MM.1S (cell line): ENCODE results near the gene ZXDC.

Experiments used
- DNase-seq: peaks from one replicate; pipeline ENCODE4 v3.0.0-alpha.2; 2015
- H2AFZ ChIP-seq: fragments of 300-600 bp; sonication (generic); 2 replicates; pipeline ENCODE4 v1.6.0; 2016; ENCODE audit warnings: antibody characterized with exemption, low read length
- H3F3A ChIP-seq: fragments of 300-600 bp; sonication (generic); 2 replicates; pipeline ENCODE4 v1.6.1; 2016; ENCODE audit warnings: mild to moderate bottlenecking, antibody characterized with exemption, low read length, moderate library complexity, mixed read lengths; ENCODE audit not compliant: insufficient read depth
- H3K27ac ChIP-seq: fragments of 300-600 bp; sonication (generic); 2 replicates; pipeline ENCODE4 v1.5.1; 2016; ENCODE audit warnings: mild to moderate bottlenecking, low read length
- H3K27me3 ChIP-seq: fragments of 300-600 bp; sonication (generic); replicated peaks from 2 replicates; pipeline ENCODE4 v1.6.0; 2016; ENCODE audit warnings: low read length; ENCODE audit not compliant: insufficient read depth
- H3K36me3 ChIP-seq: fragments of 300-600 bp; sonication (generic); replicated peaks from 2 replicates; pipeline ENCODE4 v1.6.1; 2016; ENCODE audit warnings: mild to moderate bottlenecking, low read length, mixed read lengths; ENCODE audit not compliant: insufficient read depth
- H3K4me1 ChIP-seq: fragments of 300-600 bp; sonication (generic); 2 replicates; pipeline ENCODE4 v1.6.1; 2016; ENCODE audit warnings: low read length, mixed read lengths
- H3K4me2 ChIP-seq: fragments of 300-600 bp; sonication (generic); 2 replicates; pipeline ENCODE4 v1.6.0; 2016; ENCODE audit warnings: low read depth, low read length
- H3K4me3 ChIP-seq: fragments of 300-600 bp; sonication (generic); 2 replicates; pipeline ENCODE4 v1.5.1; 2016; ENCODE audit warnings: low read length, mixed read lengths
- H3K79me2 ChIP-seq: fragments of 300-600 bp; sonication (generic); 2 replicates; pipeline ENCODE4 v1.6.1; 2016; ENCODE audit warnings: mixed run types, low read length, mixed read lengths
- H3K9ac ChIP-seq: fragments of 300-600 bp; sonication (generic); 2 replicates; pipeline ENCODE4 v1.6.1; 2016; ENCODE audit warnings: low read length, mixed read lengths
- H3K9me2 ChIP-seq: fragments of 300-600 bp; sonication (generic); replicated peaks from 2 replicates; pipeline ENCODE4 v1.6.1; 2016; ENCODE audit warnings: mild to moderate bottlenecking, low read length, mixed read lengths; ENCODE audit not compliant: insufficient read depth
- H3K9me3 ChIP-seq: fragments of 300-600 bp; sonication (generic); replicated peaks from 2 replicates; pipeline ENCODE4 v1.6.1; 2016; ENCODE audit warnings: mild to moderate bottlenecking, low read length, mixed read lengths; ENCODE audit not compliant: insufficient read depth
- H4K20me1 ChIP-seq: fragments of 300-600 bp; sonication (generic); 2 replicates; pipeline ENCODE4 v1.6.1; 2016; ENCODE audit warnings: mild to moderate bottlenecking, low read length, moderate library complexity, mixed read lengths; ENCODE audit not compliant: insufficient read depth
- EZH2 ChIP-seq: fragments of 300-600 bp; sonication (generic); optimal IDR thresholded peaks from 2 replicates; pipeline ENCODE3; 2017; ENCODE audit warnings: low read depth, mild to moderate bottlenecking, antibody characterized with exemption, low read length, mixed read lengths
- EZH2phosphoT487 ChIP-seq: fragments of 300-600 bp; sonication (generic); IDR thresholded peaks from 2 replicates; pipeline ENCODE4 v1.6.1; 2018; ENCODE audit warnings: antibody characterized with exemption, low read length
- TF ChIP-seq, protein P1 (sequence below): fragments of 300-600 bp; sonication (generic); IDR thresholded peaks from 2 replicates; pipeline ENCODE4 v1.5.1; 2016; ENCODE audit warnings: antibody characterized with exemption, low read length, mixed read lengths

Gene ZXDC

DNA sequence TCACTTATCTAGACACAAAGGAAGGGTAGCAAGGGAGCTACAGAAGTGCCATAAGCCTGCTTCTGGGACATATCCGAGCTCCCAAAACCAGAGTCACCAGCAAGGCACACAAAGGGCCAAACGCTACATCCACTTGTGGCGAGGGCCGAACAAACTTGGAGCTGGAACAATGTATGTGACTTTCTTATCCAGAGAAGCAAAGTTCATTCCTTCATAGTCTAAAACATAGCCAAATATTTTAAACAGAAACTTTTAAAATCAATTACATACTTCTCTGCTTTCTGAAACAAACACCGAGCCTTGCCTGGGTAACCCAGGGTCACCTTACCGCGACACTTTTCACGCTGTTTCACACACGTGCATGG, 15.9 kb downstream of the ZXDC start:
- no peak overlapping the region for H3K4me3 ChIP-seq
- H3K27ac ChIP-seq = no peak overlapping the region
- peaks cover 48% of the 10 kb centered on the region for H3K79me2 ChIP-seq
- no peak for DNase-seq
- no peak for TF ChIP-seq EZH2phosphoT487
- TF ChIP-seq, protein P1, sequence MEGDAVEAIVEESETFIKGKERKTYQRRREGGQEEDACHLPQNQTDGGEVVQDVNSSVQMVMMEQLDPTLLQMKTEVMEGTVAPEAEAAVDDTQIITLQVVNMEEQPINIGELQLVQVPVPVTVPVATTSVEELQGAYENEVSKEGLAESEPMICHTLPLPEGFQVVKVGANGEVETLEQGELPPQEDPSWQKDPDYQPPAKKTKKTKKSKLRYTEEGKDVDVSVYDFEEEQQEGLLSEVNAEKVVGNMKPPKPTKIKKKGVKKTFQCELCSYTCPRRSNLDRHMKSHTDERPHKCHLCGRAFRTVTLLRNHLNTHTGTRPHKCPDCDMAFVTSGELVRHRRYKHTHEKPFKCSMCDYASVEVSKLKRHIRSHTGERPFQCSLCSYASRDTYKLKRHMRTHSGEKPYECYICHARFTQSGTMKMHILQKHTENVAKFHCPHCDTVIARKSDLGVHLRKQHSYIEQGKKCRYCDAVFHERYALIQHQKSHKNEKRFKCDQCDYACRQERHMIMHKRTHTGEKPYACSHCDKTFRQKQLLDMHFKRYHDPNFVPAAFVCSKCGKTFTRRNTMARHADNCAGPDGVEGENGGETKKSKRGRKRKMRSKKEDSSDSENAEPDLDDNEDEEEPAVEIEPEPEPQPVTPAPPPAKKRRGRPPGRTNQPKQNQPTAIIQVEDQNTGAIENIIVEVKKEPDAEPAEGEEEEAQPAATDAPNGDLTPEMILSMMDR = no peak
- TF ChIP-seq EZH2 = no peak
- H3K9me2 ChIP-seq = no peaks in the 10 kb centered on the region
- no peaks in the 10 kb centered on the region for H3K9me3 ChIP-seq
- H3K36me3 ChIP-seq = peaks cover 17% of the 10 kb centered on the region
- H3F3A ChIP-seq = no peaks in the 10 kb centered on the region; the same call in 1 of the 2 replicates
- H3K4me2 ChIP-seq = no peak overlapping the region
- 0 out of 2 replicates have a peak, but pooled peaks cover 6% of the 10 kb centered on the region for H4K20me1 ChIP-seq
- no peaks in the 10 kb centered on the region for H3K27me3 ChIP-seq
- H3K9ac ChIP-seq = no peak overlapping the region
- H3K4me1 ChIP-seq = no peaks in the 10 kb centered on the region
- H2AFZ ChIP-seq = no peak overlapping the region

DNA sequence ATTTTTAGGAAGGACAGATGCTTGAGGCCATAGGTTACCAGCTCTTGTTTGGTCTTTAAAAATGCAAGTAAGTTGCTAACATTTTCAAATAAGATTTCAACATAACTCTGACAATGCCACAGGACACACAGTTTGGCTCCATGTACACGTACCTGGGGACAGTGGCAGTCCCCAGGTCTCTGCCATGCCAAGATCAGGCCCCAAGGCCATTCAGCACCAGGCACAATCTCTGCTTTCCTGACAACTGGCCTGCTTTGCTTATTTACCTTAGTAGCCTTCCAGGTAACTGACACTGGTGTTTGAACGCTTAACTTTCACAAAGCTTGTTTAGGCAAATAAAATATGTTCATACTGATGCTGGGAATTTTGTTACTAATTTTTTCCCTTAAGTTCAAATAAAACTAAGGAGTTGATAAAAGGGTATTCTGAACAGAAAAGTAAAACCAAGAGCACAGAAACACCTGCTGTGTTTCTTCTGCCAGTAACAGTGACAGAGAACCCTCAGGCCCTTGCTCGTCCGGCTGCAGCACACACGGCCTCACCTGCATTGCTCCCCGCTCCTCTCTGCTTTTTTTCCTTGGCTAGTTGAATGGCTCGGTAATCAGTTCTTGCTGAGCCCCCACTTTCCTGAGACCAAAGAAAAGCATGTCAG, 16.5 kb downstream of the ZXDC start:
- Histone ChIP-seq H3K36me3 (peaks cover 19% of the 10 kb centered on the region), H3K9me3 (no peaks in the 10 kb centered on the region), H3K27ac (no peak overlapping the region), H4K20me1 (0 out of 2 replicates have a peak, but pooled peaks cover 7% of the 10 kb centered on the region), H3K4me2 (no peak overlapping the region), H2AFZ (no peak overlapping the region), H3K4me3 (no peak overlapping the region), H3K9me2 (no peaks in the 10 kb centered on the region), H3K79me2 (peaks cover 46% of the 10 kb centered on the region), H3K27me3 (no peaks in the 10 kb centered on the region), H3K9ac (no peak overlapping the region), H3K4me1 (no peaks in the 10 kb centered on the region), H3F3A (no peaks in the 10 kb centered on the region; the same call in 1 of the 2 replicates)
- no peak for DNase-seq
- TF ChIP-seq, protein P1 = no peak

DNA sequence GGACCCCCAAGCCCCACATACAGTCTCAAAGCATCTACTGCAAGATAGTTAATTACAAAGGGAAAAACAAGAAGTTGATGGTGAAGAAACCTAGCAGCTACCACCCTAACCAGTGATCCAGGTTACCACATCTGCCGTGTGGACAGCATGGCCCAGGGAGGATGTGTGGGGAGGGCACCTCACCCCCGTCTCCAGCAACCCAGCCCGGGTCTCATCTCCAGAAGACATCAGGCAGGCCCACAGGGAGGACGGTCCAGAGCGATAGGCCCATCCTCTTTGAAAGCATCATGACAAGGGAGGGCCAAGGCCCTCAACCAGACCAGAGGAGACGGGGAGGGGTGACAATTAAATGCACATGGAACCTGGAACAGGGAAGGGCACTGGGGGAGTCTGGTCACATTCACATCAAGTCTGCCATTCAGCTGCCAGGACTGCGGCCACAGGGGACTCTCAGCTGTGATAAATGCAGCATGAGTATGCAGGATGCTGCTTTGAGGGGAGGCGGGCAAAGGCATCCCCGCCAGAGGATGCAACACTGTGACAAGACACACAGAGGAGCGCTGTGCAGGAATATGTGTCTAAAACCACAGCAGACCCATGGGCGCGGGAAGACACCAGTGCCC, 18.8 kb downstream of the ZXDC start:
- H3K4me3 ChIP-seq = no peak overlapping the region
- peaks cover 21% of the 10 kb centered on the region for H3K36me3 ChIP-seq
- H3K4me2 ChIP-seq = no peak overlapping the region
- peaks cover 38% of the 10 kb centered on the region for H3K79me2 ChIP-seq
- no peak for DNase-seq
- H3K9me2 ChIP-seq = no peaks in the 10 kb centered on the region
- no peaks in the 10 kb centered on the region for H3K4me1 ChIP-seq
- no peaks in the 10 kb centered on the region for H3K9me3 ChIP-seq
- no peak overlapping the region for H3K27ac ChIP-seq
- no peaks in the 10 kb centered on the region for H3K27me3 ChIP-seq
- H3F3A ChIP-seq = no peaks in the 10 kb centered on the region; the same call in 1 of the 2 replicates
- H3K9ac ChIP-seq = no peak overlapping the region
- no peak overlapping the region for H2AFZ ChIP-seq
- H4K20me1 ChIP-seq = 0 out of 2 replicates have a peak, but pooled peaks cover 7% of the 10 kb centered on the region
- TF ChIP-seq, protein P1 = no peak
- no peak for TF ChIP-seq EZH2phosphoT487
- TF ChIP-seq EZH2 = no peak
